ENCODE measurements around the gene R3HDM4. TPM values are rescaled to one million over a fixed set of nuclear protein-coding genes. Genes with fewer than 3 reads are reported as not detected.

The R3HDM4 gene
- total RNA-seq, 1 donor from 2014 or later, result 38.3 TPM

GRCh38 chr19:929891-930258, 16.9 kb upstream of the R3HDM4 start:
- DNase-seq (ENCODE audit: low read depth), result no peak

- DNase-seq (ENCODE audit: low read depth), result no peak
Measured at GRCh38 chr19:929203-929890, 16.3 kb upstream of the R3HDM4 start.

GRCh38 chr19:928471-929202, 15.6 kb upstream of the R3HDM4 start:
- DNase-seq (ENCODE audit: low read depth), result no peak

GRCh38 chr19:927780-928401, 14.9 kb upstream of the R3HDM4 start:
- DNase-seq (ENCODE audit: low read depth), result no peak

- DNase-seq (ENCODE audit: low read depth), result no peak
Measured at GRCh38 chr19:927351-927779, 14.3 kb upstream of the R3HDM4 start.

- DNase-seq (ENCODE audit: low read depth), result no peak
Measured at GRCh38 chr19:926589-927350, 13.8 kb upstream of the R3HDM4 start.

- DNase-seq (ENCODE audit: low read depth), result no peak
Measured at GRCh38 chr19:926323-926588, 13.2 kb upstream of the R3HDM4 start.

GRCh38 chr19:925526-926322, 12.7 kb upstream of the R3HDM4 start, which contains the start of gene ARID3A:
Gene ARID3A (plus strand): TSS chr19:926035. CDS start chr19:929529, 3,494 bp downstream.
- no peak for DNase-seq (ENCODE audit: low read depth)

- DNase-seq (ENCODE audit: low read depth), result no peak
Measured at GRCh38 chr19:925087-925525, 12.1 kb upstream of the R3HDM4 start.

- DNase-seq (ENCODE audit: low read depth), result no peak
Measured at GRCh38 chr19:924553-925086, 11.6 kb upstream of the R3HDM4 start.

GRCh38 chr19:920051-920864, 7.2 kb upstream of the R3HDM4 start:
- DNase-seq (ENCODE audit: low read depth), result no peak

GRCh38 chr19:919199-920050, 6.4 kb upstream of the R3HDM4 start:
- DNase-seq (ENCODE audit: low read depth), result no peak

GRCh38 chr19:918481-919198, 5.6 kb upstream of the R3HDM4 start:
- DNase-seq (ENCODE audit: low read depth), result no peak

- no peak for DNase-seq (ENCODE audit: low read depth)
Measured at GRCh38 chr19:918152-918437, 5.1 kb upstream of the R3HDM4 start.

GRCh38 chr19:917323-918151, 4.5 kb upstream of the R3HDM4 start, which contains the start of gene KISS1R:
Gene KISS1R (plus strand): TSS chr19:917333. CDS start chr19:917503, 170 bp downstream.
- DNase-seq (ENCODE audit: low read depth), result no peak

- DNase-seq (ENCODE audit: low read depth), result no peak
Measured at GRCh38 chr19:916645-917322, 3.8 kb upstream of the R3HDM4 start.

Measured in renal cortical epithelial cell (primary cell).